Endothelial cell of umbilical vein (primary cell): ENCODE measurements around the gene FAM180B. TPM values are rescaled to one million over a fixed set of nuclear protein-coding genes. Genes with fewer than 3 reads are reported as not detected.
A peak's percentile ranks its signal among the peaks of the same experiment; 100 is the strongest.
"Not testable (repeated sequence)": the region's sequence is repeated elsewhere in the genome, so short reads cannot be mapped to it uniquely, and the experiment has no call there.

Experiments
- BruUV-seq: library from RNA; stranded (reverse); fragments of 400-500 nt; replicated peaks from 2 replicates; lab custom pipeline; 2021; lab: Mats Ljungman, UMichigan
- CTCF ChIA-PET: fragments of 300-600, 350-600 bp; sonication (Branson Sonifier 250); formaldehyde crosslinking; loops from one replicate; lab custom pipeline; 2021; ENCODE audit warnings: antibody characterized with exemption, inconsistent platforms; lab: Charles Lee
- POLR2A ChIA-PET: fragments of 300-600, 350-600 bp; sonication (Branson Sonifier 250); formaldehyde crosslinking; loops from one replicate; lab custom pipeline; 2021; ENCODE audit warnings: antibody characterized with exemption, inconsistent platforms; lab: Charles Lee
- DNase-seq: peaks from one replicate; pipeline ENCODE4 v3.0.0-alpha.2; 2011; ENCODE audit warnings: low read depth, low spot score
- FAIRE-seq: peaks from 2 replicates; lab custom pipeline; 2011; peaks lifted over from hg19 to GRCh38; lab: Jason Lieb, UNC
- H2AFZ ChIP-seq: 2 replicates; pipeline ENCODE4 v1.6.0; 2012; ENCODE audit warnings: low read depth, low read length, control low read depth, inconsistent platforms
- H3K27ac ChIP-seq: 2 replicates; pipeline ENCODE4 v1.5.1; 2011; ENCODE audit warnings: low read depth, mild to moderate bottlenecking, control low read depth, low read length, moderate library complexity; ENCODE audit not compliant: insufficient read depth
- H3K27me3 ChIP-seq, 2 experiments: 2 replicates each; pipeline versions ENCODE4 v1.6.0 to v1.6.1; 2011; ENCODE audit warnings: low read length in 2 of 2, mixed read lengths in 1 of 2; ENCODE audit not compliant: control insufficient read depth in 2 of 2, insufficient read depth in 2 of 2
- H3K36me3 ChIP-seq, 2 experiments: 2 replicates in 1 of 2; 3 replicates in 1 of 2; pipeline ENCODE4 v1.5.1; 2011; ENCODE audit warnings: low read length in 2 of 2, mild to moderate bottlenecking in 1 of 2, moderate library complexity in 1 of 2; ENCODE audit not compliant: control insufficient read depth in 2 of 2, insufficient read depth in 2 of 2; ENCODE audit errors: extremely low read depth in 1 of 2
- H3K4me1 ChIP-seq: 3 replicates; pipeline ENCODE4 v1.5.1; 2011; ENCODE audit warnings: mild to moderate bottlenecking, low read length; ENCODE audit not compliant: control insufficient read depth, insufficient read depth; ENCODE audit errors: extremely low read depth
- H3K4me2 ChIP-seq: 2 replicates; pipeline ENCODE4 v1.6.1; 2011; ENCODE audit warnings: low read length, control low read depth, mixed read lengths; ENCODE audit not compliant: insufficient read depth
- H3K4me3 ChIP-seq, 3 experiments: fragments of 200-600 bp in 1 of 3; sonication (generic), shearing (Covaris generic) in 1 of 3; replicated peaks in 1 of 3; 2 replicates each; pipeline ENCODE4 v1.5.1; 2011 to 2016; ENCODE audit warnings: control low read depth in 3 of 3, low read length in 3 of 3, mild to moderate bottlenecking in 2 of 3, inconsistent platforms in 1 of 3, low read depth in 1 of 3, moderate library complexity in 1 of 3; ENCODE audit not compliant: insufficient read depth in 1 of 3
- H3K79me2 ChIP-seq: 2 replicates; pipeline ENCODE4 v1.6.0; 2012; ENCODE audit warnings: low read length, inconsistent platforms; ENCODE audit not compliant: control insufficient read depth, insufficient read depth
- H3K9ac ChIP-seq: replicated peaks from 2 replicates; pipeline ENCODE3; 2011; ENCODE audit warnings: low read length, control low read depth; ENCODE audit not compliant: insufficient read depth; ENCODE audit errors: extremely low read depth
- H3K9me1 ChIP-seq: replicated peaks from 3 replicates; pipeline ENCODE4 v1.6.0; 2011; ENCODE audit warnings: mild to moderate bottlenecking, low read length; ENCODE audit not compliant: control insufficient read depth, insufficient read depth; ENCODE audit errors: extremely low read depth
- H3K9me3 ChIP-seq: replicated peaks from 2 replicates; pipeline ENCODE4 v1.5.1; 2012; ENCODE audit warnings: low read length, inconsistent platforms; ENCODE audit not compliant: control insufficient read depth, insufficient read depth
- H4K20me1 ChIP-seq: replicated peaks from 2 replicates; pipeline ENCODE3; 2011; ENCODE audit warnings: mild to moderate bottlenecking, low read length; ENCODE audit not compliant: control insufficient read depth, insufficient read depth; ENCODE audit errors: extremely low read depth
- EZH2 ChIP-seq: IDR thresholded peaks from 2 replicates; pipeline ENCODE4 v1.6.1; 2012; ENCODE audit warnings: borderline replicate concordance, low read depth, mild to moderate bottlenecking, moderate library complexity, low read length, inconsistent platforms; ENCODE audit not compliant: severe bottlenecking
- FOS ChIP-seq: IDR thresholded peaks from 2 replicates; pipeline ENCODE4 v1.6.1; 2011; ENCODE audit warnings: mild to moderate bottlenecking, low read length, moderate library complexity, borderline replicate concordance; ENCODE audit not compliant: insufficient read depth
- MYC ChIP-seq: IDR thresholded peaks from one replicate; pipeline ENCODE4 v1.6.1; 2011; ENCODE audit warnings: mild to moderate bottlenecking, low read depth, low read length
- POLR2A ChIP-seq: IDR thresholded peaks from 2 replicates; pipeline ENCODE4 v1.6.1; 2012; ENCODE audit warnings: low read depth, mild to moderate bottlenecking, control low read depth, low read length
- dilution Hi-C: fragments of 300-500 bp; cut with MboI; formaldehyde crosslinking; loops from one replicate; pipeline ENCODE4 v1.15.0; 2019; ENCODE audit warnings: low sequenced_read_pairs; ENCODE audit not compliant: extremely low pct_ligation_motif_present
- intact Hi-C: fragments of 100-400 bp; cut with micrococcal nuclease; formaldehyde crosslinking; loops from one replicate; pipeline ENCODE4 v1.10.0; 2022
- polyA plus RNA-seq, 4 experiments: library from polyadenylated mRNA; depleted of rRNA in 3 of 4; stranded (reverse) in 3 of 4; unstranded in 1 of 4; fragments of >200 nt; gene quantifications; 2 replicates each; pipeline versions ENCODE4 v1.2.1 to v1.2.3, GENCODE V29; 2011 to 2012; ENCODE audit warnings: missing spikeins in 1 of 4
- small RNA-seq: library from RNA; depleted of rRNA; stranded (forward); fragments of <200 nt; gene quantifications from one replicate; pipeline ENCODE3, GENCODE V24; 2012; ENCODE audit warnings: low replicate concordance, low read depth; ENCODE audit not compliant: insufficient read depth, insufficient read length
- total RNA-seq: library from RNA; stranded (reverse); gene quantifications from 2 replicates; pipeline ENCODE4 v1.2.3, GENCODE V29; 2021
- TF ChIP-seq, protein P1 (sequence below): IDR thresholded peaks from 2 replicates; pipeline ENCODE4 v1.6.1; 2011; ENCODE audit not compliant: insufficient read depth, insufficient read length

FAM180B gene
- total and polyA plus RNA-seq, 2 donors (not counting 3 experiments of a cell fraction or from before 2014, with no cell fraction given), result not detected

GRCh38 chr11:47631473-47631872 lies 45.0 kb downstream of the FAM180B start:
- Histone ChIP-seq H3K36me3 (peaks cover 10 to 24% of the 10 kb centered on the region in 2 experiments), H3K9ac (no peak overlapping the region), H3K79me2 (no peaks in the 10 kb centered on the region), H2AFZ (no peak overlapping the region), H3K27ac (no peak overlapping the region), H3K4me3 (no peak overlapping the region), H3K4me1 (no peaks in the 10 kb centered on the region), H3K9me3 (no peaks in the 10 kb centered on the region), H3K9me1 (no peaks in the 10 kb centered on the region), H3K4me2 (no peak overlapping the region), H4K20me1 (no peaks in the 10 kb centered on the region), H3K27me3 (no peaks in the 10 kb centered on the region)
- no TSS peak for BruUV-seq
- intact Hi-C loops (no loop called here), dilution Hi-C loops (no loop called here)
- DNase-seq (peak; percentile 16), FAIRE-seq (peak; percentile 66)
- CTCF ChIA-PET, result no interaction called here
- TF ChIP-seq MYC (no peak), FOS (no peak), EZH2 (no peak), POLR2A (no peak)
- TF ChIP-seq, protein P1, sequence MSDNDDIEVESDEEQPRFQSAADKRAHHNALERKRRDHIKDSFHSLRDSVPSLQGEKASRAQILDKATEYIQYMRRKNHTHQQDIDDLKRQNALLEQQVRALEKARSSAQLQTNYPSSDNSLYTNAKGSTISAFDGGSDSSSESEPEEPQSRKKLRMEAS, result no peak
- POLR2A ChIA-PET, result no interaction called here

GRCh38 chr11:47636331-47636730 lies 49.9 kb downstream of the FAM180B start:
- H3K27me3 ChIP-seq, H4K20me1 ChIP-seq, H2AFZ ChIP-seq, H3K9me1 ChIP-seq, DNase-seq, H3K4me3 ChIP-seq, POLR2A ChIA-PET, H3K9me3 ChIP-seq, H3K4me2 ChIP-seq, H3K36me3 ChIP-seq, H3K27ac ChIP-seq, CTCF ChIA-PET, dilution Hi-C loops, FAIRE-seq, H3K9ac ChIP-seq, BruUV-seq, intact Hi-C loops, H3K4me1 ChIP-seq: not testable (repeated sequence)
- peaks cover 13% of the 10 kb centered on the region for H3K79me2 ChIP-seq

Small RNA genes within 50 kb of the gene (small RNA-seq; reads per million reads assigned to genes)
- gene RN7SL652P (not detected), gene RNU5E-10P (not detected)

Other genes with a start within 250 kb of the FAM180B start
- not detected in 2 replicates for gene MYBPC3, start 234.0 kb upstream of the FAM180B start, total RNA-seq
- not detected in 2 replicates for gene MYBPC3, start 234.0 kb upstream of the FAM180B start, polyA plus RNA-seq
- not detected in 2 replicates for gene SPI1, start 208.1 kb upstream of the FAM180B start, total RNA-seq
- gene SPI1, start 208.1 kb upstream of the FAM180B start, polyA plus RNA-seq, result not detected in 2 replicates
- gene SLC39A13, start 178.1 kb upstream of the FAM180B start, total RNA-seq, result 86.3 and 91.9 TPM in 2 replicates
- 94.3 and 124 TPM in 2 replicates for gene SLC39A13, start 178.1 kb upstream of the FAM180B start, polyA plus RNA-seq
- 202 and 203 TPM in 2 replicates for gene PSMC3, start 160.2 kb upstream of the FAM180B start, total RNA-seq
- gene PSMC3, start 160.2 kb upstream of the FAM180B start, polyA plus RNA-seq, result 153 and 179 TPM in 2 replicates
- gene RAPSN, start 137.5 kb upstream of the FAM180B start, total RNA-seq, result 1.6 TPM in 2 replicates
- gene RAPSN, start 137.5 kb upstream of the FAM180B start, polyA plus RNA-seq, result 0.18 and 0.27 TPM in 2 replicates
- 113 and 120 TPM in 2 replicates for gene CELF1, start 33.5 kb upstream of the FAM180B start, total RNA-seq
- 58.9 and 66.3 TPM in 2 replicates for gene CELF1, start 33.5 kb upstream of the FAM180B start, polyA plus RNA-seq
- 44.6 and 46.6 TPM in 2 replicates for gene PTPMT1, start 21.1 kb upstream of the FAM180B start, total RNA-seq
- gene PTPMT1, start 21.1 kb upstream of the FAM180B start, polyA plus RNA-seq, result 83.1 and 96.9 TPM in 2 replicates
- 16.3 and 16.6 TPM in 2 replicates for gene KBTBD4, start 7.7 kb upstream of the FAM180B start, total RNA-seq
- 23.2 and 24.9 TPM in 2 replicates for gene KBTBD4, start 7.7 kb upstream of the FAM180B start, polyA plus RNA-seq
- 91.8 and 99.7 TPM in 2 replicates for gene NDUFS3, start 7.6 kb upstream of the FAM180B start, total RNA-seq
- 149 and 169 TPM in 2 replicates for gene NDUFS3, start 7.6 kb upstream of the FAM180B start, polyA plus RNA-seq
- 1.7 and 1.8 TPM in 2 replicates for gene C1QTNF4, start 7.7 kb downstream of the FAM180B start, total RNA-seq
- 5.4 and 7.5 TPM in 2 replicates for gene C1QTNF4, start 7.7 kb downstream of the FAM180B start, polyA plus RNA-seq
- 134 and 138 TPM in 2 replicates for gene MTCH2, start 55.9 kb downstream of the FAM180B start, total RNA-seq
- gene MTCH2, start 55.9 kb downstream of the FAM180B start, polyA plus RNA-seq, result 111 and 144 TPM in 2 replicates
- gene AGBL2, start 128.7 kb downstream of the FAM180B start, total RNA-seq, result 0.86 TPM in 1 of 2 replicates, not detected in the other
- 0.08 and 0.24 TPM in 2 replicates for gene AGBL2, start 128.7 kb downstream of the FAM180B start, polyA plus RNA-seq
- gene FNBP4, start 180.7 kb downstream of the FAM180B start, total RNA-seq, result 121 and 130 TPM in 2 replicates
- 114 and 121 TPM in 2 replicates for gene FNBP4, start 180.7 kb downstream of the FAM180B start, polyA plus RNA-seq